ENCODE results near the gene PARD3B. TPM values are rescaled to one million over a fixed set of nuclear protein-coding genes. Genes with fewer than 3 reads are reported as not detected.
"Not testable (repeated sequence)": the region's sequence is repeated elsewhere in the genome, so short reads cannot be mapped to it uniquely, and the experiment has no call there.

PARD3B gene
- total and polyA plus RNA-seq, 3 experiments from 2014 or later, result 0.11 to 0.26 TPM; not detected in 1

GRCh38 chr2:205483095-205483494, 937.8 kb downstream of the PARD3B start:
- Mint-ChIP-seq H3K27me3 (no peaks in the 10 kb centered on the region), H3K36me3 (no peaks in the 10 kb centered on the region), H3K4me1 (no peaks in the 10 kb centered on the region), H3K27ac (no peak overlapping the region), H3K9me3 (peaks cover 0 to 3% (median 0%) of the 10 kb centered on the region in 5 donors), H3K4me3 (no peak overlapping the region)
- Histone ChIP-seq H3K4me3 (ENCODE audit: low read length) (no peak overlapping the region), H3K36me3 (ENCODE audit: insufficient read depth, low read length) (no peaks in the 10 kb centered on the region), H3K4me1 (ENCODE audit: insufficient read depth, low read length) (no peaks in the 10 kb centered on the region), H3K27me3 (ENCODE audit: insufficient read depth, low read length, poor library complexity, severe bottlenecking) (no peaks in the 10 kb centered on the region), H3K9me3 (ENCODE audit: low read length) (no peaks in the 10 kb centered on the region), H3K27ac (ENCODE audit: low read depth, low read length) (no peak overlapping the region)
- DNase-seq, result no peak
- ChIA-PET CTCF (no interaction called here), POLR2A (no interaction called here)

- peaks cover 0 to 3% (median 0%) of the 10 kb centered on the region in 5 donors for H3K9me3 Mint-ChIP-seq
- Histone ChIP-seq H3K36me3 (ENCODE audit: insufficient read depth, low read length) (no peaks in the 10 kb centered on the region), H3K4me3 (ENCODE audit: low read length) (no peak overlapping the region), H3K4me1 (ENCODE audit: insufficient read depth, low read length) (no peaks in the 10 kb centered on the region), H3K27ac (ENCODE audit: low read depth, low read length) (no peak overlapping the region), H3K9me3 (ENCODE audit: low read length) (no peaks in the 10 kb centered on the region), H3K27me3 (ENCODE audit: insufficient read depth, low read length, poor library complexity, severe bottlenecking) (no peaks in the 10 kb centered on the region)
- no peaks in the 10 kb centered on the region for H3K36me3 Mint-ChIP-seq
- no peak for DNase-seq
- ChIA-PET CTCF (no interaction called here), POLR2A (no interaction called here)
- H3K27ac Mint-ChIP-seq, result no peak overlapping the region
- no peaks in the 10 kb centered on the region for H3K27me3 Mint-ChIP-seq
- H3K4me1 Mint-ChIP-seq, result no peaks in the 10 kb centered on the region
- H3K4me3 Mint-ChIP-seq, result no peak overlapping the region
Observed at GRCh38 chr2:205484215-205484614, 938.9 kb downstream of the PARD3B start.

- ChIA-PET CTCF (no interaction called here), POLR2A (no interaction called here)
- Mint-ChIP-seq H3K9me3 (peaks cover 0 to 3% (median 0%) of the 10 kb centered on the region in 5 donors), H3K36me3 (no peaks in the 10 kb centered on the region), H3K27me3 (no peaks in the 10 kb centered on the region), H3K4me1 (no peaks in the 10 kb centered on the region), H3K4me3 (no peak overlapping the region), H3K27ac (no peak overlapping the region)
- H3K27me3 ChIP-seq (ENCODE audit: insufficient read depth, low read length, poor library complexity, severe bottlenecking), result no peaks in the 10 kb centered on the region
- DNase-seq, result no peak
- no peaks in the 10 kb centered on the region for H3K9me3 ChIP-seq (ENCODE audit: low read length)
- no peaks in the 10 kb centered on the region for H3K4me1 ChIP-seq (ENCODE audit: insufficient read depth, low read length)
- no peaks in the 10 kb centered on the region for H3K36me3 ChIP-seq (ENCODE audit: insufficient read depth, low read length)
- H3K27ac ChIP-seq (ENCODE audit: low read depth, low read length), result no peak overlapping the region
- no peak overlapping the region for H3K4me3 ChIP-seq (ENCODE audit: low read length)
Observed at GRCh38 chr2:205484764-205485163, 939.5 kb downstream of the PARD3B start.

- H3K36me3 ChIP-seq (ENCODE audit: insufficient read depth, low read length); H3K27me3 Mint-ChIP-seq; CTCF ChIA-PET; H3K9me3 Mint-ChIP-seq; POLR2A ChIA-PET; H3K27ac Mint-ChIP-seq; H3K27ac ChIP-seq (ENCODE audit: low read depth, low read length); H3K4me3 ChIP-seq (ENCODE audit: low read length); H3K4me1 Mint-ChIP-seq; DNase-seq; H3K4me1 ChIP-seq (ENCODE audit: insufficient read depth, low read length); H3K36me3 Mint-ChIP-seq; H3K9me3 ChIP-seq (ENCODE audit: low read length); H3K4me3 Mint-ChIP-seq; H3K27me3 ChIP-seq (ENCODE audit: insufficient read depth, low read length, poor library complexity, severe bottlenecking): not testable (repeated sequence)
Observed at GRCh38 chr2:205493528-205493927, 948.3 kb downstream of the PARD3B start.

GRCh38 chr2:205494537-205495235, 949.4 kb downstream of the PARD3B start:
- H3K27ac Mint-ChIP-seq, result no peak overlapping the region
- Histone ChIP-seq H3K4me1 (ENCODE audit: insufficient read depth, low read length) (no peaks in the 10 kb centered on the region), H3K4me3 (ENCODE audit: low read length) (no peak overlapping the region), H3K9me3 (ENCODE audit: low read length) (no peaks in the 10 kb centered on the region), H3K27me3 (ENCODE audit: insufficient read depth, low read length, poor library complexity, severe bottlenecking) (no peaks in the 10 kb centered on the region), H3K36me3 (ENCODE audit: insufficient read depth, low read length) (no peaks in the 10 kb centered on the region), H3K27ac (ENCODE audit: low read depth, low read length) (no peak overlapping the region)
- H3K36me3 Mint-ChIP-seq, result no peaks in the 10 kb centered on the region
- DNase-seq, result no peak
- no peaks in the 10 kb centered on the region for H3K4me1 Mint-ChIP-seq
- POLR2A ChIA-PET, result no interaction called here
- H3K9me3 Mint-ChIP-seq, result no peaks in the 10 kb centered on the region
- CTCF ChIA-PET, result no interaction called here
- peaks cover 2 to 4% of the 10 kb centered on the region in 2 donors for H3K27me3 Mint-ChIP-seq
- H3K4me3 Mint-ChIP-seq, result no peak overlapping the region

GRCh38 chr2:205495819-205496218, 950.5 kb downstream of the PARD3B start:
- Histone ChIP-seq H3K36me3 (ENCODE audit: insufficient read depth, low read length) (no peaks in the 10 kb centered on the region), H3K9me3 (ENCODE audit: low read length) (no peaks in the 10 kb centered on the region), H3K27ac (ENCODE audit: low read depth, low read length) (no peak overlapping the region), H3K4me1 (ENCODE audit: insufficient read depth, low read length) (no peaks in the 10 kb centered on the region), H3K27me3 (ENCODE audit: insufficient read depth, low read length, poor library complexity, severe bottlenecking) (no peaks in the 10 kb centered on the region), H3K4me3 (ENCODE audit: low read length) (no peak overlapping the region)
- ChIA-PET CTCF (no interaction called here), POLR2A (no interaction called here)
- Mint-ChIP-seq H3K9me3 (no peaks in the 10 kb centered on the region), H3K36me3 (no peaks in the 10 kb centered on the region), H3K27me3 (peaks cover 2 to 4% of the 10 kb centered on the region in 2 donors), H3K27ac (no peak overlapping the region), H3K4me1 (no peaks in the 10 kb centered on the region), H3K4me3 (no peak overlapping the region)
- DNase-seq, result no peak

GRCh38 chr2:205496370-205496769, 951.1 kb downstream of the PARD3B start:
- ChIA-PET POLR2A (no interaction called here), CTCF (no interaction called here)
- Mint-ChIP-seq H3K27ac (no peak overlapping the region), H3K4me3 (no peak overlapping the region), H3K27me3 (peaks cover 2 to 4% of the 10 kb centered on the region in 2 donors), H3K4me1 (no peaks in the 10 kb centered on the region), H3K9me3 (no peaks in the 10 kb centered on the region), H3K36me3 (no peaks in the 10 kb centered on the region)
- Histone ChIP-seq H3K4me3 (ENCODE audit: low read length) (no peak overlapping the region), H3K27me3 (ENCODE audit: insufficient read depth, low read length, poor library complexity, severe bottlenecking) (no peaks in the 10 kb centered on the region), H3K27ac (ENCODE audit: low read depth, low read length) (no peak overlapping the region), H3K36me3 (ENCODE audit: insufficient read depth, low read length) (no peaks in the 10 kb centered on the region), H3K4me1 (ENCODE audit: insufficient read depth, low read length) (no peaks in the 10 kb centered on the region), H3K9me3 (ENCODE audit: low read length) (no peaks in the 10 kb centered on the region)
- DNase-seq, result no peak

- Mint-ChIP-seq H3K4me1 (no peaks in the 10 kb centered on the region), H3K4me3 (no peak overlapping the region), H3K9me3 (no peaks in the 10 kb centered on the region), H3K27ac (no peak overlapping the region), H3K36me3 (no peaks in the 10 kb centered on the region), H3K27me3 (peaks cover 2 to 4% of the 10 kb centered on the region in 2 donors)
- H3K9me3 ChIP-seq (ENCODE audit: low read length), result no peaks in the 10 kb centered on the region
- no peak for DNase-seq
- no peaks in the 10 kb centered on the region for H3K27me3 ChIP-seq (ENCODE audit: insufficient read depth, low read length, poor library complexity, severe bottlenecking)
- CTCF ChIA-PET, result no interaction called here
- no peaks in the 10 kb centered on the region for H3K36me3 ChIP-seq (ENCODE audit: insufficient read depth, low read length)
- H3K4me3 ChIP-seq (ENCODE audit: low read length), result no peak overlapping the region
- H3K27ac ChIP-seq (ENCODE audit: low read depth, low read length), result no peak overlapping the region
- H3K4me1 ChIP-seq (ENCODE audit: insufficient read depth, low read length), result no peaks in the 10 kb centered on the region
- POLR2A ChIA-PET, result no interaction called here
Observed at GRCh38 chr2:205496772-205497171, 951.5 kb downstream of the PARD3B start.

GRCh38 chr2:205499006-205499405, 953.7 kb downstream of the PARD3B start:
- no peaks in the 10 kb centered on the region for H3K36me3 Mint-ChIP-seq
- ChIA-PET POLR2A (no interaction called here), CTCF (no interaction called here)
- Histone ChIP-seq H3K27ac (ENCODE audit: low read depth, low read length) (no peak overlapping the region), H3K36me3 (ENCODE audit: insufficient read depth, low read length) (no peaks in the 10 kb centered on the region), H3K9me3 (ENCODE audit: low read length) (no peaks in the 10 kb centered on the region), H3K4me3 (ENCODE audit: low read length) (no peak overlapping the region), H3K4me1 (ENCODE audit: insufficient read depth, low read length) (no peaks in the 10 kb centered on the region), H3K27me3 (ENCODE audit: insufficient read depth, low read length, poor library complexity, severe bottlenecking) (no peaks in the 10 kb centered on the region)
- H3K9me3 Mint-ChIP-seq, result peaks cover 0 to 5% (median 0%) of the 10 kb centered on the region in 5 donors
- DNase-seq, result no peak
- H3K27ac Mint-ChIP-seq, result no peak overlapping the region
- H3K27me3 Mint-ChIP-seq, result peaks cover 3% of the 10 kb centered on the region in 2 donors
- no peaks in the 10 kb centered on the region for H3K4me1 Mint-ChIP-seq
- no peak overlapping the region for H3K4me3 Mint-ChIP-seq

All from CD8-positive, alpha-beta memory T cell (primary cell).